ENCODE results near the gene SLC66A1.

The SLC66A1 gene

GRCh38 chr1:19377812-19378718, 65.9 kb downstream of the SLC66A1 start:
- no peak for DNase-seq (ENCODE audit: low read depth)
